ENCODE measurements around the gene SUCLG2. TPM values are rescaled to one million over a fixed set of nuclear protein-coding genes. Genes with fewer than 3 reads are reported as not detected.

SUCLG2 gene
- total RNA-seq, 2 donors from 2014 or later: 25.5 to 36.6 TPM

GRCh38 chr3:67691207-67691606 lies 36.8 kb upstream of the SUCLG2 start:
- no peak overlapping the region for H3K4me3 ChIP-seq
- TF ChIP-seq CTCF (IDR thresholded peaks at IDR 0.05): no peak

DNA sequence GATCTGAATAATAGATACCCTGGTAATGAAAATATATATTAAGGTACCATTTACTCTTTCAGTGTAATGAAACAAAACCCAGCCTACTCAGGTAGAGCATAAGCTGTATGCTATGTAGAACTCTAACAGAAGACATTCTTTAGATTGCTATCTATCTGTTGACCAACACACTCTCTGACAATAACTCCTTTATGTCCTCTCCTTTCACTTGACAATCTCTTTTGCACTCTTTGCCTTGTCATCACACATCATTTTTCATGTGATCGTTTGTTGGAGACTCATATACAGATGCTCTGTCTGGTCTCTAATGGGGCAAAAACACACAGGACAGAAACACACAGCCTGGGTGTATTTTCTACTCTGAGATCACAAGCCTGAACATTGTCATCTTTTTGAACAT lies 35.4 kb upstream of the SUCLG2 start:
- Histone ChIP-seq H3K27me3 (replicated peaks; ENCODE audit: insufficient read depth) (no peaks in the 10 kb centered on the region), H3K27ac (no peak overlapping the region), H3K4me1 (ENCODE audit: control insufficient read depth in 1 of 2, low read depth in 2 of 2) (no peaks in the 10 kb centered on the region), H3K9me3 (no peaks in the 10 kb centered on the region), H3K36me3 (no peaks in the 10 kb centered on the region), H3K4me3 (no peak overlapping the region)
- no peak for ATAC-seq (ENCODE audit: insufficient number of reproducible peaks, low FRiP score, low read depth)
- TF ChIP-seq CTCF (IDR thresholded peaks at IDR 0.05): no peak
- DNase-seq (ENCODE audit: low spot score): no peak

More at GRCh38 chr3:67691207-67691606, 36.8 kb upstream of the SUCLG2 start:
- DNase-seq (ENCODE audit: low spot score): no peak
- Histone ChIP-seq H3K36me3 (no peaks in the 10 kb centered on the region), H3K27ac (no peak overlapping the region), H3K27me3 (replicated peaks; ENCODE audit: insufficient read depth) (no peaks in the 10 kb centered on the region), H3K4me1 (ENCODE audit: control insufficient read depth in 1 of 2, low read depth in 2 of 2) (no peaks in the 10 kb centered on the region), H3K9me3 (no peaks in the 10 kb centered on the region)
- ATAC-seq (ENCODE audit: insufficient number of reproducible peaks, low FRiP score, low read depth): no peak

DNA sequence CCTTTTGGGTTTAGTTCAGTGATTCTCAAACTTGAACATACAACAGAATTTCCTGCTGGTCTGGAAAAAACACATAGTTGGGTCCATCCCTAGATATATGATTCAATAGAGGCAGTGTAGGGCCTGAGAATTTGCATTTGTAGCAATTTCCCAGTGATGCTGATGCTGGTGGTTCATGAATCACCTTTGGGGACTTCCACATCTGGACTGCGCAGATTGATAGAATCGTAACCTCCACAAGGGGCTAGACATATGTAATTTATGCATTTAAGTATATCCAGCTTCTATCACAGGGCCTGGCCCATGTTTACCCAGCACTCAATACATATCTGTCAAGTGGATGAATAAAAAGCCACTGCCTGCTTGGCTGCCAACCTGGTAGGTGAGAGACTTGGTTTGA lies 33.8 kb upstream of the SUCLG2 start:
- Histone ChIP-seq H3K9me3 (no peaks in the 10 kb centered on the region), H3K4me1 (ENCODE audit: control insufficient read depth in 1 of 2, low read depth in 2 of 2) (no peaks in the 10 kb centered on the region), H3K36me3 (no peaks in the 10 kb centered on the region), H3K27ac (no peak overlapping the region), H3K4me3 (no peak overlapping the region), H3K27me3 (replicated peaks; ENCODE audit: insufficient read depth) (no peaks in the 10 kb centered on the region)
- no peak for TF ChIP-seq CTCF (IDR thresholded peaks at IDR 0.05)
- ATAC-seq (ENCODE audit: insufficient number of reproducible peaks, low FRiP score, low read depth) (no peak), DNase-seq (ENCODE audit: low spot score) (no peak)

- H3K36me3 ChIP-seq: no peaks in the 10 kb centered on the region
- H3K27me3 ChIP-seq (replicated peaks; ENCODE audit: insufficient read depth): no peaks in the 10 kb centered on the region
- ATAC-seq (ENCODE audit: insufficient number of reproducible peaks, low FRiP score, low read depth): no peak
- H3K27ac ChIP-seq: no peak overlapping the region
- no peaks in the 10 kb centered on the region for H3K4me1 ChIP-seq (ENCODE audit: control insufficient read depth in 1 of 2, low read depth in 2 of 2)
- no peak overlapping the region for H3K4me3 ChIP-seq
- no peak for TF ChIP-seq CTCF (IDR thresholded peaks at IDR 0.05)
- no peaks in the 10 kb centered on the region for H3K9me3 ChIP-seq
- no peak for DNase-seq (ENCODE audit: low spot score)
These were observed 31.7 kb upstream of the SUCLG2 start for GRCh38 chr3:67686069-67686468.

GRCh38 chr3:67685499-67685898 lies 31.1 kb upstream of the SUCLG2 start:
- Histone ChIP-seq H3K27ac (no peak overlapping the region), H3K36me3 (no peaks in the 10 kb centered on the region), H3K27me3 (replicated peaks; ENCODE audit: insufficient read depth) (no peaks in the 10 kb centered on the region), H3K9me3 (no peaks in the 10 kb centered on the region), H3K4me1 (ENCODE audit: control insufficient read depth in 1 of 2, low read depth in 2 of 2) (no peaks in the 10 kb centered on the region), H3K4me3 (no peak overlapping the region)
- ATAC-seq (ENCODE audit: insufficient number of reproducible peaks, low FRiP score, low read depth) (no peak), DNase-seq (ENCODE audit: low spot score) (no peak)
- no peak for TF ChIP-seq CTCF (IDR thresholded peaks at IDR 0.05)

All from thoracic aorta (tissue), 2 donors.